GM21737 (cell line): Measurements from ENCODE around the gene JAG1.

Experiments
- ATAC-seq: cut with Tn5 transposase; IDR thresholded peaks from one replicate; pipeline ENCODE4 v1.9.1; 2021; ENCODE audit warnings: mild to moderate bottlenecking, moderate library complexity; ENCODE audit not compliant: unreplicated experiment

JAG1 gene

DNA sequence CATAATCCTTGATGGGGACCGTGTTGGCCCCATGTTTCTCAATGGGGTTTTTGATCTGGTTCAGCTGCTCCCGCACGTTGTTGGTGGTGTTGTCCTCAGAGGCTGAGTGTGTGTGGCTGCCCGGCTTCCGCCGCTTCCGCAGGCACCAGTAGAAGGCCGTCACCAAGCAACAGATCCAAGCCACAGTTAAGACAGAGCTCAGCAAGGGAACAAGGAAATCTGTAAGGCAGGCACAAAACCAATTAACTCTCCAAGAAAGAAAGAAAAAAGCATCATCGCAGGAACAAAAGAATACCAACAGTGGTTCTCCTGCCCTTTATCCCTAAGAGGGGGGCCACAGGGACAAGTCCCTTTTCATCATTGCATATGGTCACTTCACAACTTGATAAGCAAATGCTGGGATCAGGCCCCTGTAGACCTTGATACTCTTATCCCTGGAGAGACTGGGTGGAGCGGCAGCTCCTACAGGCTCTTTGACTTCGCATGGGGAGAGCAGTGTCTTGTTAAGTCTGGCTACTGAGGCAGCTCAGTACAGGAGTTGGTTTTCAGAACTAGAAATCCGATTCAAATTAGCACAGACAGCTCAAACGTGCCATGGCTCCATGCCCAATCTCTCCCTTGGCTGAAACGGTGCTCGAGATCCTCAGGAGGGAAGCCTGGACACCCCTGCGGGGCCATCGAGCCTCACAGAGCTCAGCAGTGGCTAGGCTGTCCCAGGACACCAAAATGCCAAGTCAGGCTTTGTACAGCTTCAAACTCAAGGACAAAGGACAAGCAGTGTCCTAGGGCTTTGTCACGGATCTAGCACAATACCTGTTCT, 33.9 kb downstream of the JAG1 start:
- no peak for ATAC-seq

DNA sequence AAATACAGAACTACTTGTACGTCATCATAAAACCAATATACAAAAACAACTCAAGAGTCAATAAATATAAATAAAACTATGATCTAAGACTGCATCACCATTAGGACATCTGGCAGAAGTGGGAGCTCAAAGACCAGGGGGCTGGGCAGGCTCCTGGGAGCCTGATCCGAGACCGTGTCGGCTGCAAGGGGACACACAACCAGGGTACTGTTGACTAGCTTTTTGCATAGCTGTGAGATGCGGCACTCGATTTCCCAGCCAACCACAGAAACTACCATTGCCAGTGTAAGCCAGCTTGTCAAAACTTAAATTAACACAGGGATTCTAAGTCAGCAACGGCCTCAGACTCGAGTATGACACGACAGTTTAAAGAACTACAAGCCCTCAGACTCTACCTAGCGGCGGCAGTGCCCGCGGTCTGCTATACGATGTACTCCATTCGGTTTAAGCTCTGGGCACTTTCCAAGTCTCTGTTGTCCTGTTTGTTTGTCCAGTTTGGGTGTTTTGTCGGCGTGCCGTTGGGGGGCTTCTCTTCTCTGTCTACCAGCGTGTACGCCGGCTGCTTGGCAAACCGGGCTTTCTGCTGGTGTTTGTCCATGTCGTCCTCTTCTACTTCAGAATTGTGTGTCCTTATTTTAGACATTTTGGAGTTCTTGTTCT, 34.6 kb downstream of the JAG1 start:
- ATAC-seq: no peak

DNA sequence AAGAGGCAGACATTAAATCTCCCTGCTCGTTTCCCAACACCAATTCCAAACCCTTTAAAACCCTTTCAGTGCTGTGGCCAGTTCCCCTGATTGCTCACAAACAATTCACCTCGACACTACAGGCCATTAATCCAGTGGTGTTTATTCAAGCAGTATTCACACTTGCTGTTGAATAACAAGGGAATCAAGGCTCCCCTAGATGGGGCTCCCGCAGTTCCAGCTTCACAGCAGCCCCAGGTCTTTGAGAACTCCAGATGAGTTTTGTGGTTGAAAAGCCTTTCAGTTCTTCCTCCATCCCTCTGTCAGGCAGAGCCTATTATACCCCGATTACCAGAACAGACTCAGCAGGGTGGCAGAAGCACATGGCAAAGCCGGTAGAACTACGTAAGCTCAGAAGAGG, 36.2 kb downstream of the JAG1 start:
- ATAC-seq: no peak

DNA sequence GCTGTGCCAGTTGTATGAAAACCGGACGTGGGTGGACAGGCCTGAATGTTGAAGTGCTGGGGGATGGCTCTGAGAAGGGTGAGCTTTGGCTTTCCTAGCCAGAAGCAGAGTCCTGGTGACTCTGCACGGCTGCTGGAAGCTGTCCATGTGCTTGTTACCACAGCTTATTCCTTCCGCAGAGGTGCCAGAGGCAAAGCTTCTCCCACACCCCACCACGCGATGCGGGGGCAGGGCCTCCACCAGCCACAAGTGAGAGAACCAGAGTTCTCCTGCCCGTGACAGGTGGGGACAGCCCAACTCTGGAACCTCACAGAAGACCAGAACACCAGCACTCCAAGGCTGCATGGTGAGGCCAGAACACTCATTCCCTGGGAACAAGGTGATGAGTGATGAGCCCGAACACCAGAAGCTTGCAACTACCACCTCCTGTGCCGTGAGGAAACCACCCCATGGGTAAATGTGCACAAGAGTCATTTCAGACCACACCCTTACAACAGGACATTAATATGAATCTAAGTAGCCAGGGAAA, 36.7 kb downstream of the JAG1 start:
- no peak for ATAC-seq

DNA sequence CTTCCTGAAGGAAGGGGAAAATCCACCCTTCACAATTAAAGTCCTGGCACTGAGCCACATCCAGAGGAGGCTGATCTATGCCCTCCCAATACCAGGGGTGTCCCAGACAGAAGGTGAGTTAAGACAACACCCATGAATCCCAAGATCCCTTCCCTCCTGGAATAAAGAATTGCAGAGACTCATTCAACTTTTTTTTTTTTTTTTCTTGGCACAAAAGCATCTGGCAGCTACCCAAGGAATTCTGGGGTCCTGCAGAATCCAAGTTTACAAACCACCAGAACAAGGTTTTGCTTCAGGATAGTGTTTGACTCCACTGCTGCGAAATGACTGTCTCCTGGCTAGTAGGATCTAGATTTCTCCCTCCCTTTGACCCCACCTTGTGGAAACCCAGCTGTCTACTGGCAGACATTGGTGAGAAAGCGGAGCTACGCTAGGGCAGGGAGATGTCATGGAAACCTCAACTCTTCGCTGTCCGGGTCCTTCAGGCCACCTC, 37.4 kb downstream of the JAG1 start:
- ATAC-seq: no peak

DNA sequence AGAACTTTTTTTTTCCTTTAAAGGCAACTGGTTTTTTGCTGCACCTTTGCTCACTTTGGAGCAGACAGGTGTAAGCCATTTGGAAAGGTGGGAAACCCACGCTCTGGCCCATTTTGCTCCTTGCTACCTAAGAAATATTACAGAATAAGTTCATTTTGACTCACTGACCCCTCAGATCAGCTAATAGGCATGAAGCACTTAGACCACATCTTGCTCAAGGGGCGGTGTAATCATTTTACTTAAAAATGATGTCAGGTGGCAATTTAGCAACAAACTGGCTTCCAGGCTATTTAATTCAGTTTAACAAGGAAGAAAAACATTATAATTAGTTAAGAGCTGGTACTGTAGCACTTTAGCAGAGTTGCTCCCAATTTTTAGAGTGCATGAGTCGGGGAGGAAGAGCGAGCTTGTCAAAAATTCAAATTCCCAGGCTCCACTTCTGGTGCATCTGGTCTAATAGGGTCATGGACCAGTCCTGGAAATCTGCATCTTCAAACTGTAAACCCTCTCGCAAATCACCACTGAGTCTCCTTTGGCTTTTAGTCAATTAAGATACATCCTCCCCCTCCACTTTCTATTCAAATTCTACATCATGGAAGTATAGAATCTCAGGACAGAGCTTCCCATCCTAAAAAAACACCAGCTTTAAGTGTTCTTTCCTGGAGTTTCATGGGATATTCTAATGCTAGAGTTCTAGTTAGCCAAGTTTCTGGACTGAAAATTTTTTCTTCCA, 38.2 kb downstream of the JAG1 start:
- ATAC-seq: no peak

DNA sequence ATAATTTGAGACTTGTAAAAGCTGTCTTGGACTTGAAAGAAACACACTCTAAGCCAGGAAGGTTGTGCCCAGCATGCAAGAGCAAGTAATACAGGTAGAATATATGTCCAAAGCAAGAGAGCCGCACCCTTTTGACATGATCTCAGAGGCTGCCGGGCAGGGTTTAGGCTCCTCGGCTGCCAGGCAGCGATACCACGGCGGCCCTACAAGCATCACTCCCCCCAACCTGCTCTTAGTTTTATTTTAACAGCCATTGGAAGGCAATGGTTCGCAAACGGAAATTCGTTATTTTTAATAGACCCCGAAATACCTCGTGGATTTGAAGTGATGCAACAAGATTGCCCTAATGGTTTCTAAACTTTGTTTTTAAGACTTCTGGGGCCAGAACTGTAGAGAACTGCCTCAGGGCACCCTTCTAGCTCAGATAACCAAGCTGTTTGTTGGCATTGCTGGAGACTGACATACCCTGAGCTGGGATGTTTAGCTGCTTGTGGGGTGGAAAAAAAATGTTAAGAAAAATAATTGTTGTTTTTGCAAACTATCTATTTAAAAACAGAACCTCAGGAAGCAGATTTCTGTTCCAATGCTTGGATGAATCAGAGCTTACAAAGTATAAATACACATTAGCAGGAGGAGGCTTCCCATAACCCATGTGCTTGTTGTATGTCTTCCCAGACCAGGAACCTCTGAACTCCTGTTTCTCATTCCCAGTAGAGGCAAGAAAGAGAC, 39.0 kb downstream of the JAG1 start:
- ATAC-seq: no peak

DNA sequence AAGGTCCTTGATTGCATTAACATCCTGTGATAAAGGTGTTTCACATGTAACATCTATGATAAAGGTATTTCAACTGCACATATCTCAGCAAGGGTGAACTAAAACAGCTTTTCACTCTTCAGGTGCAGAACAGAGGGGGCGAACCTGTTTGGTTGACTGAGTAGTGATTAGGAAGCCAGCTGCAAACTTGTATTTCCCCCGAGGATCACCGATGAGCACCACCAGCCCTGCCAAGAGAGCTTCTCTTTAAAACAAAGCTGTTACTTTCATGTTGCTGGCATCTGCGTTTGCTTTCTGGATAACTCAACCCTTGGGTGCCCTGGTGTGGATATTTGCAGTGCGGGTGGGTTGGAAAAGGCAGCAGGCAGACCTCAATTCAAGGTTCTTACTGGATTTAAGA, 39.6 kb downstream of the JAG1 start:
- no peak for ATAC-seq

DNA sequence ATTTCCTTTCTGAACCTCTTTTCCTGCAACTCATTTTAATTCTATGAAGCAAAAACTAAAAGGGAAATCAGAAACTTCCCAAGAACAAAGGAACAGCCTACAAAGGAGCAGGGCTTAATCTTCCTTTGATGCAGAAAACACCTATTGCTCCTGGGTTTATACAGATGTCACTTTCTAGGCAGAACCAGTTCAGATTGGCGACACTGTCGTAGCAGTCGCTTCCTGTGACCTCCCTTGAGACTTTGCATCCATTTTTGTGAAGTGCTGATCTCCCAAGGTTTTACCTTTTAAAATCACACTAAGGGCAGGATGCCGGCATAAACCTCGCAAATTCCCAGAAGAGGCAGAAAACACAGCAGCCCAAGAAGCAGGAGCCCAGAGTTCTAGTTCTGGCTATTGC, 40.1 kb downstream of the JAG1 start:
- ATAC-seq: no peak

DNA sequence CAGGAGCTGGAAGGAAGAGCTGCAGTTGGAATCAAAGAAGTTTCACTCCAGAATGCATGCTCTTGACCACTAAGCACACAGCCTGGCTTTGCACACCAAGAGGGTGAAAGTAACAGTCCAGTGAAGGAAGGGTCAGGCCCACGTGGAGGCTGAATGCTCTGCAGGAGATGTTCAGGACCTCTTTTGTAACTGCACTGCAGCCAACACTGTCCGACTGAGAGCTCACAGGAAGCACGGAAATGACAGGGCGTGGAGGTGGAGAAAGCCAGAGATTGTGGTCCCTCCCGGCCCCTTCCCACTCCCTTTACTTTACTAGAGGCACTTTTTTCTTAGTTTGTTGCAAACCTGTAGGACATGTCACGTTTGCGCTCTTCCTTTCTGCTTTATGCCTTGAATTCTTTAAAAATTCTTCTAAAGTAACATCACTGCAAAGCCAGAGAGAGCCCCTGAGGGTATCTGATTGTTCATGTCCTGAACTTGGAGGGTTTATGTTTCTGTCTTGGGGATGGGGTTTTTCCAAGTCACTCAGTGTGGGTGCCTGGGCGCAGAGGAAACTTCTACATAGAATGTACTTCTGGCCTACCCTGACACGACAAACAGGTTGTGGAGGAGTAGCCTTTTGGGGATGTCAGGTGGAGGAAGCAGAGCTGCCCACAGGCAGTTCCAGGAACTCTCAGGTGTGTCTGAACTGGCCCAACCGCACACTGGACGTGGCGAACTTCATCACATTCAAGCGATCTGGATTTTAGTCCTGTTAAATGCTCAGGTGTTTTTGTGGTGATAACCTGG, 40.9 kb downstream of the JAG1 start:
- no peak for ATAC-seq

DNA sequence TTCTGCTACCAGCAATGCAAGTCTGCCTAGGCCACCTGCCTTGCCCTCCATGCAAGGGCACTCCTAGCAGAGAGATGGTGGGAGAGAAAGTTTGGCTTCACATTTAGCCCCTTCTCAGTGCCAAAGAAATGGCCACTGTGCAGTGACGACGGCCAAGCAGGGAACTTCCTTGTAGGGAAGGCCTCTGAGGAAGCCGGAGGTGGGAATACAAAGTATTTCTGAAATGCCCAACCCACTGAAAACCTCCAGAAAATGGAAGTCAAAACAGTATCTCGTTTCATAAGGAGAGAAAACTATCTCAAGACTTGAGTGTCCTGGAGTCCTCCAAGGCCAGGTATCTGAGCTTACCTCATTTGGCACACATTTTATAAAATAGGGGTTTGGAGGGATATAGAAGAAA, 42.7 kb downstream of the JAG1 start:
- ATAC-seq: no peak

DNA sequence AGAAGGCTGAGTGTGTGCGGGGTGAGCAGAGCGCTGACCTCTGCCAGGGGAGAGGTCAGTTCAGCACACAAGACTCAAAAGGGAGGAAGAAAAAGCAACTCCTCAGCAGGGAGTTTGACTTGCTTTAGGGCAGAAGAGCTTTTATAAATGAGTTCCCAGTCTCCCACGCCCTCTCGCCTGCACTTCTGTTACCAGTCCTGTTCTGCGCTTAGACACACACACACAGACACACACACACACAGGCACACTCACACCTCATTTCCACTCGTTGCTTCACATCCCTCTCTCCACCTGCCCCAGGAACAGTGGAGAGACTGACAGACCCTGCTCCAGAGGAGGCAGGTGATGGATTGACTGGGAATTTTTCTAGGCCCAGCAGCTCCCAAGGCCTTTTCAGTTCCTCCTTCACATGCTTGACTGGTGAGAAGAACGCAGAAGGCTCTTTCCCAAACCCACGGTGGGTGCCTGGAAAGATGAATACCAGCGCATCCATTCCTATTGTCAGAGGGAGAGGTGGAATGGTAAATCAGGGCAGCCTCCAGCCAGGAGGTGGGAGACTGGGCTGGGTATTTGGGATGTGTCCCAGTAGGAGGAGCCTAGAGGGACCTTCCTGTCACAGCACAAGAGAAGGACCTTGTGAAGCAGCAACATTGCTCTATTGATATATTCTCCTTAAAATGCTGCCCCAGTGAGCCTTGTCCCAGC, 43.7 kb downstream of the JAG1 start:
- ATAC-seq: no peak

DNA sequence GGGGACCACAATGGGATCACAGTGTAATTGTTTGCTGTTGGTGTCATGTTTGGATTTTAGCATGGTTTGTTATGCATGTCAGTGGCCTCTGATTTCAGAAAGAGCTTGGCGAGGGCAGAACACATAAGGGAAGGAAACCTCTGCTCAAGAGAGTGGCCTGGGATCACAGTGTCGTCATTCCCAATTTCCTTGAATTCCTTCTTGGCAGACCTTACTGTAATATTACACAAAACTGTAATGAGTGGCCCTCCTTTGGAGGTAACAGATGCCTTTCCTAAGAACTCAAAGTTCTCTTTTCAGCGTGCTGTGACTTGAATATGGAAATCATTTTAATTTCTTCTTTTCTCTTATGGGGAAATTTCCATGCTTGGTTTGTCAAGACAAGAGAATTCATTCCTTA, 46.9 kb downstream of the JAG1 start:
- ATAC-seq: no peak

DNA sequence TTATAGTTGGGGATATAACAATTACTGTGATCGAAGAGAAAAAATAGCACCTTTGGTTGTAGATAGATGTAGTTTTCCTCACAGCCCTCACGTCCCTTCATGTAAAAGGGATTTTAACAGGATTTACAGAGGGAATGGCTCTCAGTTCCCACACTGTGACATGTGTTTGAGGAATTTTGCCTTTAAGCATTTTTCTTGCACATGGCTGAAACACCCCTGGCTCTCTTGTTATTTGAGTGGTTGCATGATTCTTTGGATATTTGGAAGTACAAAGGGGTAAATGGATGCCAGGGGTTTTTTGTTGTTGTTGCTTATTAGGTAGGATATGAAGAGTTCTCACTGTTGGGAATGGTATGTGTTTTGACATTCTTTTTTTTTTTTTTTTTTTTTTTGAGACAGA, 48.2 kb downstream of the JAG1 start:
- ATAC-seq: no peak

DNA sequence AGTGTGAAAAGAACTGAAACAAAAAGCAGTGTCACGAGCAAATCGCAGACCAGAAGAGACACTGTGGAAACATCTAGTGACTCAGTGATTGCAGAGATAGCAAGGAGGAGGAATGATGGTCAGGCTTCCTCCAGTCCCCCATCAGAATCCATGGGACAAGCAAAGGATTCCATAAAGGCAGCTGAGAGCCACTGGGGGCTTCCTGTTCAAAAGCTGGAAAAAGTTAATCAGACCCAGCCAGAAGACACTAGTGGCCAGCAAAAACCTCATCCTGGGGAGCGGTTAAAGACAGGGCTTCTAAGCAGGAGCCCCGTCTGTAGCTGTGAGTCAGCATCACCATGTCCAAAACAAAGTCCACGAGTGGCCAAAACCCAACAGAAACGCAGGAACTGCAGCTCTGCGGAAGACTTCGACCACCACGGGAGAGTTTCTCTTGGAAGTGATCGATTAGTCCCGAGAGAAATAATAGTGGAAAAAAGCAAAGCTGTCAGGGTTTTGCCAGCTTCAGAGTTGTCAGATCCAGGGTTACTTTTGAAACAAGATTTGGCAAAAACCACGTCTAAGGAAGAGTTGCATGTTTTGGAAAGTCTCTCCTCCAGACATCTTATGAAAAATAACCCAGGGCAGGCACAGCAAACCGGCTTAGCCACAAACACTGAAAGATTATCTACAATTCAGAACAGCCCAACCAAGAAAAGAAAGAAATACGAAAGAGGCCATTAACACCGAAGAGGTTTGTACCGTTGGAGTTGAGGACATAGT, 51.0 kb downstream of the JAG1 start:
- no peak for ATAC-seq

DNA sequence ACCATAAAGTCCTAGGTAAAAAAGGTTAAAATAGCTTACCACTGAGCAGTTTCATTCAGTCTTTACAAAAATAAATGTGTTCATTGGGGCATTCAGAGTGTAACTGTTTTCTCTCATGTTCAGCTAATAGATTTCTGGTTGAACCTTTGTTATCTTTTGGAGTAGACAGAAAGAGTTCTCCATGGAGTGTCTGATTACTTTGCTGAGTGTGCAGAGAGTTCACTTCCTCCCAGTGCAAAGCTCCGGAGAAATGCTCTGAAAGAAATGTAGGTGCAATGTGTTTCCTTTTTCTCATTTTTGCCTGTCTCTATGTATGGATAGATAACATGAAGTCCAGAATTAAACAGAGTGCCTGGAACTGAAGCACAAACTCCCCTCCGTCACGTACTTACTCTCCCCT, 52.6 kb downstream of the JAG1 start:
- ATAC-seq: no peak

DNA sequence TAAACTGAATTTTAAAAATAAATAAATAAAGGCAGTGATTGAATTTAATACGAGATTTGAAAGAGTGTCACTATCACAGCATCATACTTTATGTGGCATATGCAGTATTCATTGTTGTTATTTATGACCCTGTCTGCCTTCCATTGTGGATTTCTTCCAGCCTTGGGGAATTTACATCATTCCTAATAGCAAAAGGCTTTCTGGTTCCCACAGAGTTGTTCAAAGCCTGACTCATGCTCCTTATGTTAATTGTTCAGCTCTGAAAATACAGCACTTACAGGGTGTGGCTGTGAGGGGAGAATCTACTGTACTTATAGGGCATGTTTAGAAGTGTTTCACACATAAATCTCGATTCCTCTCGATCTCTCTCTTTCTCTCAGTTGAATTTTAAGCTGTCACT, 54.4 kb downstream of the JAG1 start:
- ATAC-seq: no peak

DNA sequence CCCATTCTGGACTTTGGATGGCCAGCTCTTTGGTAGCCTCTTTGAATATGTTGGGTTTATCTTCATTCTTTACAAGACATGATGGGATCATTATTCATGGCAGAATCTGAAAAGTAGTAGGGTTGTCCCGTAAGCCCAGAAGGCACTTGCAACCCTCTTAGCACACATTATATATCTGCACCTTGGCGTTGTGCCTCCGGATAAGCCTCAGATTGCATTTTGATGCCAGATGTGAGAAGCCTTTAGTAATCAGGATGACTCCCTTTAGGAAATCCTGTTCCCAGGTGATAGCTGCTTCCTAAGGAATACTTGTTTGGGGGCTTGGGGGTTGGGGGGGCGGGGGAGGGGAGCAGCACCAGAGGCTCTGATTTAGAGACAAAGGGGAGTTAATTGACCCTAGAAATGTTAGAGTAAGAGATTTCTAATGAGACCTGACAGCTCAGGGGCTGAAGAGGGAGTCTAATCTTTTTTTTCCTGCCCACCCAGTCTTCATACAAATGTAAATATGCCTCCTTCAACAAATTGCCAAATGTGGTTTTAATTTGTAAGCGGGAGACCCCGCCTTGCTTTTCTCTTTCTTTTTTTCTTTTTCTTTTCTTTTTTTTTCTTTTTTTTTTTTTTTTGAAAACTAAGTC, 55.1 kb downstream of the JAG1 start:
- no peak for ATAC-seq
